T-helper 2 cell (primary cell): ENCODE measurements around the gene IL3RA.
"Not testable (repeated sequence)": the region's sequence is repeated elsewhere in the genome, so short reads cannot be mapped to it uniquely, and the experiment has no call there.

Experiments
- DNase-seq, 5 experiments: peaks; one replicate each; pipeline versions ENCODE4 v3.0.0 to v3.0.0-alpha.2; 2012 to 2022

The IL3RA gene

DNA sequence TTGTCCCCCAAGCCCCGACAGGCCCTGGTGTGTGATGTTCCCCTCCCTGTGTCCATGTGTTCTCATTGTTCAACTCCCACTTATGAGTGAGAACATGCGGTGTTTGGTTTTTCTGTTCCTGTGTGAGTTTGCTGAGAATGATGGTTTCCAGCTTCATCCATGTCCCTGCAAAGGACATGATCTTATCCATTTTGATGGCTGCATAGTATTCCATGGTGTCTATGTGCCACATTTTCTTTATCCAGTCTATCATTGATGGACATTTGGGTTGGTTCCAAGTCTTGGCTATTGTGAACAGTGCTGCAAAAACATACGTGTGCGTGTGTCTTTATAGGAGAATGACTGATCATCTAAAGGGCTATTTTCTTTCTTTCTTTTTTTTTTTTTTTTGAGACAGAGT, 4.2 kb upstream of the IL3RA start:
- not testable (repeated sequence) for DNase-seq

DNA sequence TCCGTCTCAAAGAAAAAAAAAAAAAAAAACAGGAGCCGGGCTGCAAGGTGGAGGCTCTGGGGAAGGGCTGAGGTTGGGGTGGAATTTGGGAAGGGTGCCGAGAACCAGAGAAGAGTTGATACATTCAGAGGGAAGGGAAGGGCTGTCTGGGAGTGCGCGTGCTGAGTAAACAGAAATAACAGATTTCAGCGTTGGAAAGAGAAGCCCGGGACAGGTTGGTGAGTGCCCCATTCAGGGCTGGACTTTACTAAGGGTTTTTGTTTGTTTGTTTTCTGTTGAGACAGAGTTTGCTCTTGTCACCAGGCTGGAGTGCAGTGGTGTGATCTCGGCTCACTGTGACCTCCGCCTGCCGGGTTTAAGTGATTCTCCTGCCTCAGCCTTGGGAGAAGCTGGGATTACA, 1.7 kb upstream of the IL3RA start:
- no peak for DNase-seq

DNA sequence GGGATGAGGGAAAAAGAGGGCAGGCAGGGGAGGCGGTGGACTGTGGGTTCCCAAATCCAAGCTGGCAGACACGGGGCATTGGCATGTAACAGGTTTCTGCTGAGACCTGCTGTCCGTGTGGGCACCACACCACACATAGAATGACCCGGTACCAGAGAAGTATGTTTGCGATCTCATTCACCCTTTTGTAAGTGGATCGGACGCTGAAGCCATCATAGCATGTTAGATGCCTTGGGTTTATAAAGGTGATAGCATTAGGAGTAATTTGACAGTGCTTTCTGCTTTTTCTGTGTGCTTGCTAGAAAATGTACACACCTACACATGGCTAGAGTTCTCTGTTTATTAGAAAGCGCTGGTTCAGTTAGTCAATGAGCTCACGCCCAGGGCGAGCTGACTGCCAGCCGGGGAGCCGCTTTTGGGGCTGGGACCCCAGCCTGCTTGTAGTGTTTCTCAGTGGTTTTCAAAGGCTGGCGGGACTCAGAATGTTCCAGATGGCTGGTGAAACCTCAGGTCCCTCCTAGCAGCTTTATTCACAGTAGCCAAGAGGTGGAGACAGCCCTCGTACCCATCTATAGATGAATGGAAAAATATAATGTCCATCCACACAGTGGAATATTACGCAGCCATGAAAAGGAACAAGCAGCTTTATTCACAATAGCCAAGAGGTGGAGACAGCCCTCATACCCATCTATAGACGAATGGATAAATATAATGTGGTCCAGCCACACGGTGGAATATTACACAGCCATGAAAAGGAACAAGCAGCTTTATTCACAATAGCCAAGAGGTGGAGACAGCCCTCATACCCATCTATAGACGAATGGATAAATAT, 579 bp downstream of the IL3RA start:
- DNase-seq: peak in 1 of 5 experiments; percentile 46

DNA sequence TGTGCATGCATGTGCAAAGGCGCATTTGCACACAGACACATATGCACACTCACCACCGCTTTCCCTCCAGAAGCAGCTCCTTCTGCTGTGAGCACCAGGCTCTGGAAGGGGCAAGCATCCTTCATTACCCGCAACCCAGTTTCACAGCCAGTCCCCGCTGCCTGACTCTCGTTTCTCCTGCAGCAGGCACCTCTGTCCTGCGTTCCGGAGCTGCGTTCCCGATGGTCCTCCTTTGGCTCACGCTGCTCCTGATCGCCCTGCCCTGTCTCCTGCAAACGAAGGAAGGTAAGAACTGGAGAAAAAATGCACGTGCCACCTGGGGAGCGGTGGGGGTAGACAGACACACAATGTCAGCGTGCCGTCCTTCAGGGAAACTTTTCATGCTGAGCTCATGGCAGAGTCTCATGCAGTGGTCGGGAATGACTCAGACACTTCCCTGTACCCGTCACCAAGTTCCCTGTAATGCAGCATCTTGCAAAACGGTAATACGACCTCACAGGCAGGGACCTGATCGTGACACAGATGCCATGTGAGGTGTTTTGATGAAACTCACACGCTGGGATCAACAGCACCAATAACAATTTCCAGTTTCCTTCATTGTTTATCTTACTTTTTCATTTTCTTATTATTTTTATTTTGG, 5.1 kb downstream of the IL3RA start:
- no peak for DNase-seq

DNA sequence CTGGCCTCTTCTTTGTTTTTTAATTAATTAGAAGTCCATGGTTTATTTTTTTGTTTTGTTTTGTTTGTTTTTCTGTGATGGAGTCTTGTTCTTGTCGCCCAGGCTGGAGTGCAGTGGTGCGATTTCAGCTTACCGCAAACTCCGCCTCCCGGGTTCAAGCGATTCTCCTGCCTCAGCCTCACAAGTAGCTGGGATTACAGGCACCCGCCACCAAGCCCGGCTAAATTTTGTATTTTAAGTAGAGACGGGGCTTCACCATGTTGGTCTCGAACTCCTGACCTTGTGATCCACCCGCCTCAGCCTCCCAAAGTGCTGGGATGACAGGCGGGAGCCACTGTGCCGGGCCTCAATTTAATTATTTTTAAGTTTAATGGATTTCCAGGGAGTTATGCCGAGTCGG, 13.0 kb downstream of the IL3RA start:
- not testable (repeated sequence) for DNase-seq

DNA sequence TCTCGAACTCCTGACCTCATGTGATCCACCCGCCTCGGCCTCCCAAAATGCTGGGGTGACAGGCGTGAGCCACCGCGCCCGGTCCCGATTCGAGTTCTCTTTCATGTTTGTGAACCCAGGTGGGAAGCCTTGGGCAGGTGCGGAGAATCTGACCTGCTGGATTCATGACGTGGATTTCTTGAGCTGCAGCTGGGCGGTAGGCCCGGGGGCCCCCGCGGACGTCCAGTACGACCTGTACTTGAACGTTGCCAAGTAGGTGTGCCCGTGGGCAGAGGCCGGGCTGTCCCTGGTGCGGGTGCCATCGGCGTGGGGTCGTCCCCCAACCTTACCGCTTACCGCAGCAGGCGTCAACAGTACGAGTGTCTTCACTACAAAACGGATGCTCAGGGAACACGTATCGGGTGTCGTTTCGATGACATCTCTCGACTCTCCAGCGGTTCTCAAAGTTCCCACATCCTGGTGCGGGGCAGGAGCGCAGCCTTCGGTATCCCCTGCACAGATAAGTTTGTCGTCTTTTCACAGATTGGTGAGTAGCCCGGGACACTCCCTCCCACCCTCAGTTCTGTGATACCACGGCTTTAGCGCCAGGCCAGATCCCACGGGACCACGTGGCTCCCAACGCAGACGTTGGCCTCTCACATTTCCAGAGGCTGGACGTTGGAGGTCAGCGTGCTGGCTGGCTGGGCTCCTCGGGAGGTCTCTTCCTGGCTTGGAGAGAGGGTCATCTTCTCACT, 15.6 kb downstream of the IL3RA start:
- DNase-seq: no peak

DNA sequence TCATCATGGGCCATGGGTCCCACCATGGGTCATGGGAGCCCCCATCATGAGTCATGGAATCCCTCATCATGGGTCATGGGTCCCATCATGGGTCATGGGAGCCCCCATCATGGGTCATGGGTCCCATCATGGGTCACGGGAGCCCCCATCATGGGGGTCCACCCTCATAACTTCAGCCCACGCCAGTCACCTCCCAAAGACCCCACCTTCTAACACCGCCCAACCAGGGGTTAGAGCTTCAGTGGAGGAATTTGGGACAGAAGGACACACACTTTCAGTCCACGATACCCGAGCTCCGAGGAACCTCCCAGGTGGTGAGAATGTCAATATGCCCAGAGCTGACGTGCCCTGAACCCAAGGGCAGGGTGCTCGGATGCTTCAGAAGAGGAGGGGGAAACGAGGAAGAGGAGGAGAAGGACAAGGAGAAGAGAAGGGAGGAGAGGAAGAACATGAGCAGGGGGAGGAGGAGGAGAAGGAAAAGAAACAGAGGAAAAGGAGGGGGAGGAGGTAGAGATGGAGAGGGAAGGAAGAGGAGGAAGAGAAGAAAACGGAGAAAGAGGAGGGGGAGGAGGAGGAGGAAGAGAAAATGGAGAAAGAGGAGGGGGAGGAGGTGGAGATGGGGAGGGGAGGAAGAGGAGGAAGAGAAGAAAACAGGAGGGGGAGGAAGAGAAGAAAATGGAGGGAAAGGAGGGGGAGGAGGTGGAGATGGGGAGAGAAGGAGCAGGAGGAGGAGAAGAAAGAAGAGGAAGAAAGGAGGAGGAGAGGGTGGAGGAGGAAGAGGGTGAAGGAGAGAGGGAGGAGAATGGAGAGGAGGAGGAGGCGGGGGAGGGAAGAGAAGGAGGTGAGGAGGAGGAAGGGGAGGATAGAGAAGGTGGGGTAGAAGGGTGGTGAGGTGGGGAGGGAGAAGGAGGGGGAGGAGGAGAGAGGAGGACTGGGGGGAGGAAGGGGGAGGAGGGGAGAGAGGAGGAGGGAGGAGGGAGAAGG, 17.7 kb downstream of the IL3RA start:
- DNase-seq: no peak

DNA sequence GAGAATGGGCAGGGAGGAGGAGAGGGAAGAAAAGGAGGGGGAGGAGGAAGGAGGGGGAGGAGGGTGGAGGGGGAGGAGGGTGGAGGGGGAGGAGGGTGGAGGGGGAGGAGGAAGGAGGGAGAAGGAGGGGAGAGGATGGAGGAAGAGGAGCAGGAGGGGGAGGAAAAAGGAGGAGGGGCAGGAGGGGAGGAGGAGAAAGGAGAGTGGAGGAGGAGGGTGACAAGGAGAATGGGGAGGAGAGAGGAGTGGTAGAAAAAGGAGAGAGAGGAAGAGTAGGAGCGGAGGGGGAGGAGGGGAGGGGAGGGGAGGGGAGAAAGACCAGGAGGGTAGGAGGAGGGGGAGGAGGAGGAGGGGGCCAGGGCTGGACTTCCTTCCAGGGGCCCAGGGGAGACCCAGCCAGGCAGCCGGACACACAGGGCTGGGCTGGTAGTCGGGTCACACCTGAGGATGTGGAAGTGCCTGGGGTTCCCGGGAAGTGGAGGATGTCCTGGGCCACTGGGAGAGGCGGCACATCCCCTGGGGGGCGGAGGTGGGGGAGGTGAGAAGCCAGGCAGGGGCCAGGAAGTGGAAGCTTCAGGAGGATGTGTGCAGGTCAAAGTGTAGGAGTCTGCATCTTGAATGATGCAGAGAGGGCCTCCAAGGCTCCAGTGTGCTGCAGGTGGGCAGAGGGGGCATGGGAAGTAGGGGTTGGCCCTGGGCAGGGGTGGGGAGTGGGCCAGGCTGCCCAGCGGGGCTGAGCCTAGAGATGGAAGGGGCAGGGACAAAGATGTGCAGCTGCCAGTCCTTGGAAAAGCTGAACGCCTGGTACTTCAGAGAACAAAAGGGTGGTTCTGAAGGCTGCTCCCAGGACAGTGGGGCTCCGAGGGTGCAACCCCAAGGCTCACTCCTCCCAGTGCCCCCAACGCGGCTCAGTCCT, 18.8 kb downstream of the IL3RA start:
- no peak for DNase-seq

DNA sequence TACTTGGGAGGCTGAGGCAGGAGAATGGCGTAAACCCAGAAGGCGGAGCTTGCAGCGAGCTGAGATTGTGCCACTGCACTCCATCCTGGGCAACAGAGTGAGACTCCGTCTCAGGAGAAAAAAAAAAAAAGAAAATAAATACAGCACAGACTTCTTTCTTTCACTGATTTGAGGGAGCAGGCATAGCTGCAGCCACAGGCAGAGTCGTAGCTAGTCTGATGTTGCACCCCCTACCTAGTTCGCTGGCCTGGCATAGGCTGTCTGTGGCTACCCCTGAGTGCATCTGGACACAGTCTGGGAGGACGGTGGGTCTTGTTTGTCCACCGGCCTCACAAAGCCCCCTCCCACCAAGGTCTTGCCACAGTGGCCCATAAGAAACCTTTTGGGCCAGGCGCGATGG, 21.4 kb downstream of the IL3RA start:
- no peak for DNase-seq

DNA sequence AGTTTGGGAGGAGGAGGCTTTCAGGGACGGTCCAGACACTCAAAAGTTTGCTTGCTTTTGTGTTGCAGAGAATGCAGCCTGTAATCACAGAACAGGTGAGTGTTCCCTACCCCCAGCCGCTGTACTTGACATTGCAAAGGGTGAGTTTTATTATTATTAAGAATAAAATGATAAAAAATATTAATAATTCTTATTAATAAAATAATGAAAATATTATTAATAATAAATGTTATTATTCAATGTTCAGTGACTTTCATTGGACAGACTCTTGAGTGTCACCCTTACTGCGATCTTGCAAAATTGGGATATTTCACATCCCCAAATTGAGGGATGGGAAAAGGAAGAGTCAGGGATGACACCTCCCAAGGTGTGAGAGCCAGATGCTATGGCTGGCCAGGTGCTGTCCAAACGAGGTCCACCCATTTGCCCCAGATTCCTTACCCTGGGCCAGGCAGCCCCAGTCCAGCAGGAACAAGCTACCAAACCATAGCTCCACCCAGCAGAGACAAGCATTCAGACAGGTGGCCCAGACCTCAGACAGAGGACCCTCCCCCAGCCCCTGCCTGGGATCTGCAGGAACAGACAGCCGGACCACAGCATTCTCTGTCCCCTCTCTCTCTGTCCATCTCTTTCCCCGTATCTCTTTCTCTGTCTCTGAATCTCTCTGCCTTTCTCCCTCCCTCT, 22.4 kb downstream of the IL3RA start:
- DNase-seq: no peak

DNA sequence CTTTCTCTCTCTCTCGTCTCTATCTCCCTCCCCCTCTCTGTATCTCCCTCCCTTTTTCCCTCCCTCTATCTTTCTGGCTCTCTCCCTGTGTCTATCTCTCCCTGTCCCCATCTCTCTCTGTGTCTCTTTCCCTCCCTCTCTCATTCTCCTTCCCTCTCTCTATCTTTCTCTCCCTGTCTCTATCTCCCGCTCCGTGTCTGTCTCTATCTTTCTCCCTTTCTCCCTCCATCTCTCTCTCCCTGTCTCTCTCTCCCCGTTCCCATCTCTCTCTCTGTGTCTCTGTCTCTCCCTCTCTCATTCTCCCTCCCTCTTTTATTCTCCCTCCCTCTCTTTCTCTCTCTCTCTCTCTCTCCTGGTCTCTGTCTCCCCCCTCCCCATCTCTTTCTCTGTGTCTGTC, 22.9 kb downstream of the IL3RA start:
- no peak for DNase-seq

DNA sequence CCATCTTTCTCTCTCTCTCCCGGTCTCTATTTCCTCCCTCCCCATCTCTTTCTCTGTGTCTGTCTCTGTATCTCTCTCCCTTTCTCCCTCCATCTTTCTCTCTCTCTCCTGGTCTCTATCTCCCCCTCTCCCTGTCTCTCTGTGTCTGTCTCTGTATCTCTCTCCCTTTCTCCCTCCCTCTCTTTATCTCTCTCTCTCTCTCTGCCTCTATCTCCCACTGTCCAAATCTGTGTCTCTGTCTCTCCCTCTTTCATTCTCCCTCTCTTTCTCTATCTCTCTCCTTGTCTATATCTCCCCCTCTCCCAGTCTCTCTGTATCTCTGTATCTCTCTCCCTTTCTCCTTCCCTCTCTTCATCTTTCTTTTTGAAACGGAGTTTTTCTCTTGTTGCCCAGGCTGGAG, 23.6 kb downstream of the IL3RA start:
- DNase-seq: no peak

DNA sequence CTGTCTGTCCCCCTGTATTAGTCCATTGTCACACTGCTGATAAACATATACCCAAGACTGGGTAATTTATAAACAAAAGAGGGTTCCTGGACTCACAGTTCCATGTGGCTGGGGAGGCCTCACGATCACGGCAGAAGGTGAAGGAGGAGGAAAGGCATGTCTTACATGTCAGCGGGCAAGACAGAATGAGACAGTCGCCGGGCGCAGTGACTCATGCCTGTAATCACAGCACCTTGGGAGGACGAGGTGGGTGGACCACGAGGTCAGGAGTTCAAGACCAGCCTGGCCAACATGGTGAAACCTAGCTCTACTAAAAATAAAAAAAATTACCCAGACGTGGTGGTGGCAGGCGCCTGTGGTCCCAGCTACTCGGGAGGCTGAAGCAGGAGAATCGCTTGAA, 24.7 kb downstream of the IL3RA start:
- DNase-seq: no peak

DNA sequence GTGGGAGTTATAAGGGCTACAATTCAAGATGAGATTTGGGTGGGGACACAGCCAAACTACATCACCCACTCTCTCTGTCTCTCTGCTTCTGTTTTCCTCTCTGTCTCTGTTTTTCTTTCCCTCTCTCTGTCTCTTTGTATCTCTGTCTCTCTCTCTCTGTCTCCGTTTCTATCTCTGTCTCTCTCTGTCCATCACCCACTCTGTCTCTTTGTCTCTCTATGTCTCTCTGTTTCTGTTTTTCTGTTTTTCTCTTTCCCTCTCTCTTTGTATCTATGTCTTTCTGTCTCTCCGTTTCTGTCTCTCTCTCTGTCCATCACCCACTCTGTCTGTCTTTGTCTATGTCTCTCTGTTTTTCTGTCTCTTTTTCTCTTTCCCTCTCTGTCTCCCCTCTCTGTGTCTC, 25.3 kb downstream of the IL3RA start:
- DNase-seq: no peak

DNA sequence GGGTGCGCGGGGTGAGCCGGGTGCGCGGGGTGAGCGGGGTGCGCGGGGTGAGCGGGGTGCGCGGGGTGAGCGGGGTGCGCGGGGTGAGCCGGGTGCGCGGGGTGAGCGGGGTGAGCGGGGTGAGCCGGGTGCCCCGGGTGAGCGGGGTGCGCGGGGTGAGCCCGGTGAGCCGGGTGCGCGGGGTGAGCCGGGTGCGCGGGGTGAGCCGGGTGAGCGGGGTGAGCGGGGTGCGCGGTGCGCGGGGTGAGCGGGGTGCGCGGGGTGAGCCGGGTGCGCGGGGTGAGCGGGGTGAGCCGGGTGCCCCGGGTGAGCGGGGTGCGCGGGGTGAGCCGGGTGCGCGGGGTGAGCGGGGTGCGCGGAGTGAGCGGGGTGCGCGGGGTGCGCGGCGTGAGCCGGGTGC, 29.8 kb downstream of the IL3RA start:
- not testable (repeated sequence) for DNase-seq

DNA sequence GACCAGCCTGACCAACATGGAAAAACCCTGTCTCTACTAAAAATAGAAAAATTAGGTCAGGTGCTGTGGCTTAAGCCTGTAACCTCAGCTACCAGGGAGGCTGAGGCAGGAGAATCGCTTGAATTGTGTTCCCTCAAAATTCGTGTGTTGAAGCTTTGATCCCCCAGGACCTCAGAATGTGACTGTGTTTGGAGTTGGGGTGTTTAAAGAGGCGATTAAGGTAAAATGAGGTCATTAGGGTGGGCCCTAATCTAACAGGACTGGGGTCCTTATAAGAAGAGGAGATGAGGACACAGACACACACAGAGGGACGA, 31.8 kb downstream of the IL3RA start:
- DNase-seq: no peak

DNA sequence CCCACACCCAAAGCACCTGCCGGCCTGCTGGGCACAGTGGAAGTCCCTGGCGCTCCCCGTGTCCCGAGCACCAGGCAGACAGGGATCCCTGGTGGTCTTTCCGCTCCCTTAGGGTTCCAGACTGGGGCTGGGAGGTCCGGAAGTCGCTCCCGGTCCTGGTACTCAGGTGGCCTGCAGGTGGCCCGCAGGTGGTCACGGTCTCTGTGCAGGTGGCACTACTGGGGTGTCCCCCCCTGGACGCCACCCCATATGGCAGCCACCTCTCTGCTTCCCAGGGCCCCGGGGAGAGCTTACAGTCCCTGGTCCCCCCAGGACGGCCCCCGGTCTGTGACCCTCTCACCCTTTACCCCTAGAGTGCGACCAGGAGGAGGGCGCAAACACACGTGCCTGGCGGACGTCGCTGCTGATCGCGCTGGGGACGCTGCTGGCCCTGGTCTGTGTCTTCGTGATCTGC, 41.7 kb downstream of the IL3RA start:
- DNase-seq: no peak

DNA sequence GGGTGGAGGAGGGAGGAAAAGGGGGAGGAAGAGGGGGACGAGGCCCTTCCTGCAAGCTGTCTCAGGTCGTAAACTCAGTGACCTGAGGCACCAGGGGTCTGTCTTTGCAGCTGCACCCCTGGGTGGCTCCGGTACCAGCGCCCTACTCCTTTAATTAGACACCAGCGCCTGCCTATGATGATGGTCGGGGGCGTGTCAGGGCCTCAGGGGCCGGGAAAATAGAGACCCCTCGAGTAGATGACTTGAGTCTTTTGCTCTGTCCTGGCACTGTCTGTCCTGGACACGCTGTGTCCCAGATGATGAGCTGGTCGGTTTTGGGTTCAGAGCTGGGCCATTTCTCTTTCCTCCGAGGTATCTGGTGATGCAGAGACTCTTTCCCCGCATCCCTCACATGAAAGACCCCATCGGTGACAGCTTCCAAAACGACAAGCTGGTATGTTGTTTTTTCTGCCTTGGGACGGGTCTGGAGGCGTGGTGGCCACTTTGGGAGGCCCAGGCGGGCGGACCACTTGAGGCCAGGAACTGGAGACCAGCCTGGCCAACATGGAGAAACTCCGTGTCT, 44.2 kb downstream of the IL3RA start:
- DNase-seq: no peak

DNA sequence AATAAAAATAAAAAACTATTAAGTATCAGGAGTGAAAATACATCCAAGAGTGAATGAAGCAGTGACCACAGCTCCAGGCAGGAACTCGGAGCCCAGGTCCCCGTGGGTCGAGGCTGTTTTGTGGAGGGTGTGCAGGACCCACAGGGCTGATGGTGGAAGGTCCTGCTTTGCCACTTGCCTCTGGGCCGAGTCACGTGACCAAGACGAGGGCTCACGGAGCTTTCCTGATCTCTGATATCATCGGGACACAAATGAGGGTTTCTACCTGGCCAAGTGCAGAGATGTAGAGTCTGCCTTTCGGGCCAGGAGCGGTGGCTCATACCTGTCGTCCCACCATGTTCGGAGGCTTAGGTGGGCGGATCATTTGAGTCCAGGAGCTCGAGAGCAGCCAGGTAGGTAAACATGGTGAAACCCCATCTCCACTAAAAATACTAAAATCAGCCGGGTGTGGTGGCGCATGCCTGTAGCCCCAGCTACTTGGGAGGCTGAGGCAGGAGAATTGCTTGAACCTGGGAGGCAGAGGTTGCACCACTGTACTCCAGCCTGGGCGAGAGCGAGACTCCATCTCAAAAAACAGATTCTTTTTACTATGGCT, 48.2 kb downstream of the IL3RA start:
- DNase-seq: no peak
